ENCODE data around the gene DPP6. TPM values are rescaled to one million over a fixed set of nuclear protein-coding genes. Genes with fewer than 3 reads are reported as not detected.
"Not testable (repeated sequence)": the region's sequence is repeated elsewhere in the genome, so short reads cannot be mapped to it uniquely, and the experiment has no call there.

DPP6 gene
- total RNA-seq, 1 experiment from 2014 or later = not detected

DNA sequence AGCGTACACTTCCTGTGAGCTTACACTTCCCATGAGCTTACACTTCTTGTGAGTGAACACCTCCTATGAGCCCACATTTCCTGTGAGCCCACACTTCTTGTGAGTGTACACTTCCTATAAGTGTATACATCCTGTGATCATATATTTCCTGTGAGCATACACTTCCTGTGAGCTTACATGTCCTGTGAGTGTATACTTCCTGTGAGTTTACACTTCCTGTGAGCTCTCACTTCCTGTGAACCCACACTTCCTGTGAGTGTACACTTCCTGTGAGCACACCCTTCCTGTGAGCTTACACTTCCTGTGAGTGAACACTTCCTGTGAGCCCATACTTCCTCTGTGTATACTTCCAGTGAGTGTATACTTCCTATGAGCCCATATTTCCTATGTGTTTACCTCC lies 82.5 kb downstream of the DPP6 start:
- H3K4me1 Mint-ChIP-seq; H3K4me3 Mint-ChIP-seq; CTCF ChIA-PET; ATAC-seq; POLR2A ChIA-PET; H3K27me3 Mint-ChIP-seq (ENCODE audit: low read depth); H3K27ac Mint-ChIP-seq; DNase-seq (ENCODE audit: low spot score): not testable (repeated sequence)
- H3K36me3 Mint-ChIP-seq = peaks cover 50% of the 10 kb centered on the region
- peaks cover 60% of the 10 kb centered on the region for H3K9me3 Mint-ChIP-seq

DNA sequence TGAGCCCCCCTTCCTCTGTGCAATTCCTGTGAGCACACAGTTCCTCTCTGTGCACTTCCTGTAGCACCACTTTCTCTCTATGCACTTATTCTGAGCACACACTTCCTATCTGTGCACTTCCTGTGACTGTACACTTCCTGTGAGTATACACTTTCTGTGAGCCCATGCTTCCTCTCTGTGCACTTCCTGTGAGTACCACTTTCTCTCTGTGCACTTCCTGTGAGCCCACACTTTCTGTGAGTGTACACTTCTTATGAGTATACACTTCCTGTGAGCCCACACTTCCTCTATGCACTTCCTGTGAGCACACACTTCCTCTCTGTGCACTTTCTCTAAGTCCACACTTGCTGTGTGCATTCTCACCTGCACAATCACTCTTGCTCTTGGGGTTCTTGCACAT lies 83.4 kb downstream of the DPP6 start:
- H3K4me1 Mint-ChIP-seq; H3K27me3 Mint-ChIP-seq (ENCODE audit: low read depth); POLR2A ChIA-PET; DNase-seq (ENCODE audit: low spot score); H3K4me3 Mint-ChIP-seq; ATAC-seq; H3K27ac Mint-ChIP-seq; CTCF ChIA-PET: not testable (repeated sequence)
- Mint-ChIP-seq H3K9me3 (peaks cover 57% of the 10 kb centered on the region), H3K36me3 (peaks cover 46% of the 10 kb centered on the region)

DNA sequence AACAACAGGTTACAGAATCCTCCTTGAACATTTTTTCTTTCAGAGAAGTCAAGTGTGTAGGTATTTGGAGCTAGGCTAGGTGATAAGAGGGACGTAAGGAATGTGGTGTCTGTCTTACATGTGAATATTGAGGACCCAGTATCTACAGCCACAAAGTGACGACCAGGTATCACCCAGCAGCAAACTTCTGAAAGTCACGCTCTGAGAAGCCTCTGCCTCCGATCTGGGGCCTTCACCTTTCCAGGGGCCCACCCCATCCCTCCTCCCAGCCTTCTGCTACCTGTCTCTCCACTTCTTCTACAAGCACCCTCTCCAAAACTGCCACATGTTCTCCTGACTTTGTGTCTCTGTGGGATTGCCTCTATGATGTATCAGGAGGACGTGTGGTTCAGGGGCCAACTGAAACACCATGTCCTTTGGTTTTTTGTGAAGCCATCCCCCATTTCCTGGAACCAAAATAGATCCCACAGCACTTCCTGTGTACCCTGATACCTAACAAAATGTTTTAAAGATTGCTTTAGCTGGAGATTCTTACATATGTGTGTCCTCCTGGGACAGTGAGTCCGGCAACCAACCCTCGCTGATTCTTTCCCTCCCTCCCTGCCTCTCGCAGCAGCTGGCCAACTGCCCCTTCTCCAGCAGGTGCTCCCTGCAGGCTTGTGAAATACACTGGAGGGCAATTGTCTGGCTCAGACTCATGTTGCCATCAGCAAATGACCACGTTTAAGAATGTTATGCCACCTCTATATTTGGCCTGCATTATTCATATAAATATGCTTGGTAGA lies 93.9 kb downstream of the DPP6 start:
- H3K27me3 Mint-ChIP-seq (ENCODE audit: low read depth); H3K27ac Mint-ChIP-seq; H3K4me3 Mint-ChIP-seq; CTCF ChIA-PET; ATAC-seq; DNase-seq (ENCODE audit: low spot score); POLR2A ChIA-PET; H3K4me1 Mint-ChIP-seq: not testable (repeated sequence)
- peaks cover 20% of the 10 kb centered on the region for H3K36me3 Mint-ChIP-seq
- peaks cover 26% of the 10 kb centered on the region for H3K9me3 Mint-ChIP-seq

DNA sequence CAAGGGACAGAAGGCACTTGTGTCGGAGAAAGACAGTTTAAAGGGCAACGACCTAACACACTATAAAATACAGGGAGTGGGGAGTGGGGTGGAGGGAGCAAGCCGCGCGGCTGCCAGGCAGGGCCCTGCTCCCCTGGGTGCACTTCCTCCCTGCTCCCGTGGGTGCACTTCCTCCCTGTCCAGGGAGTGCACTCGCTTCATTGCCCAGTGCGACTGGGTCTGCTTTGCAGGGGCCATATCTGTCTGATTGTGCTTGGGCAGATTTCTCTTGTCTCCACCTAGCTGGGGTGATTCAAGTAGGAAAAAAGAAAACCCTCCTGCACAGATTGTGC lies 94.5 kb downstream of the DPP6 start:
- CTCF ChIA-PET; H3K4me3 Mint-ChIP-seq; DNase-seq (ENCODE audit: low spot score); ATAC-seq; H3K27ac Mint-ChIP-seq; H3K27me3 Mint-ChIP-seq (ENCODE audit: low read depth); H3K4me1 Mint-ChIP-seq; POLR2A ChIA-PET: not testable (repeated sequence)
- peaks cover 27% of the 10 kb centered on the region for H3K9me3 Mint-ChIP-seq
- H3K36me3 Mint-ChIP-seq = peaks cover 21% of the 10 kb centered on the region

DNA sequence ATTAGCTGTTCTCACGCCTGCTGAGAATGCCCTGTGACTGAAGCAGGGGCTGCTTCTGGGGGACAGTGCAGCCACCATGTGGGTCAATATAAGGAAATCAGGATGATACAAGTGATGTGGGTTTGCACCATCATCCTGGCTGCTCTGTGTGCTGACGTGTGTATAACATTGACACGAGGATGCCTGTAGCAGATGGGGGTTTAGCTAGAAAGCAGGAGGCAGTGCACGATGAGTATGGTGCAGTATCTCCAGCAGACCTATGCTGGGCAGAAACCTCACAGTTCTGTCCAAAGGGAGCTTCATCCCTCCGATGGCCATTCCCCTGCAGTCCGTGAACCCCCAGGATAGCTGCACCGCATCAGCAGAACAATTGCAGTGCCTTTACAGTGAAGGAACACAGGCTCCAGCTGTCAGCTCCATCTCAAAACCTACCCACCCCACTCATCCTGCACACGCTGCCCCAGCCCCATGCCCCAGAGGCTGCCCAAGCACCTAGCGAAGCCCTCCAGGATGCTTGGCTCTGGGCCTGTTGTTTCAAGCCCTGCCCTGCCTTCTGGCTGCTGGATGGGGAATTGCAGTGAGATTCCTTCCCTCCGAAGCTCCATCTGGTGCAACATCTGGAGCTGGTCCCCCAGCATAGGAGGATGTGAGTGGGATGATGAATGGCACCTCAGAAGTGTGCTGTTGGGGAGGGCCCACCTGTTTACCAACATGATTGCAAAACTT lies 96.8 kb downstream of the DPP6 start:
- peak; percentile 18 for DNase-seq (ENCODE audit: low spot score)
- H3K4me3 Mint-ChIP-seq; CTCF ChIA-PET; POLR2A ChIA-PET; H3K27ac Mint-ChIP-seq; H3K4me1 Mint-ChIP-seq; H3K27me3 Mint-ChIP-seq (ENCODE audit: low read depth): not testable (repeated sequence)
- Mint-ChIP-seq H3K36me3 (peaks cover 26% of the 10 kb centered on the region), H3K9me3 (peaks cover 36% of the 10 kb centered on the region)
- peak; percentile 92 for ATAC-seq

GRCh38 chr7:154150656-154151055 lies 98.5 kb downstream of the DPP6 start:
- H3K27ac Mint-ChIP-seq; H3K4me3 Mint-ChIP-seq; H3K4me1 Mint-ChIP-seq; DNase-seq (ENCODE audit: low spot score); H3K27me3 Mint-ChIP-seq (ENCODE audit: low read depth); ATAC-seq; POLR2A ChIA-PET; CTCF ChIA-PET: not testable (repeated sequence)
- Mint-ChIP-seq H3K36me3 (peaks cover 32% of the 10 kb centered on the region), H3K9me3 (peaks cover 43% of the 10 kb centered on the region)

DNA sequence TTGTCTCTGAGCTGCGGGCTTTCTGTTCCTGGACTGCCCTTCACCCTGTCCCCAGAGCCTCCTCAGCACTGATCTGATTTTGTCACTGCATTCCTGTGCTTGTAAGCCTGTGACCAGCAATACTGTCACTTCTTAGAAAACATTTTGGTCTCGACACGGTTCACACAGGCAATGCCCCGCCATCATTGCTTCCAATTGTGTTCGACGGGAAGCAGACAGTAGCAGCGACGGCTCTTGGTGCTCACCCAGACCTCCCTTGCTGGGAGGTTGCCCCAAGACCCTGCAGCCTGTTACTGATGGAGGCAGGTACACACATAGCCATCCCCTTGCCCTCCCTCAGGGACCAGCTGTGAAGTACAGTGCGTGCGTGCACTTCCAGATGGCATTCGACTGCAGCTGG lies 99.1 kb downstream of the DPP6 start:
- CTCF ChIA-PET, H3K27ac Mint-ChIP-seq: not testable (repeated sequence)

GRCh38 chr7:154155928-154156327 lies 103.7 kb downstream of the DPP6 start:
- CTCF ChIA-PET; H3K27ac Mint-ChIP-seq; H3K4me3 Mint-ChIP-seq; POLR2A ChIA-PET; H3K27me3 Mint-ChIP-seq (ENCODE audit: low read depth); ATAC-seq; H3K4me1 Mint-ChIP-seq; DNase-seq (ENCODE audit: low spot score): not testable (repeated sequence)
- H3K36me3 Mint-ChIP-seq = peaks cover 45% of the 10 kb centered on the region
- peaks cover 41% of the 10 kb centered on the region for H3K9me3 Mint-ChIP-seq

More for the DNA sequence above, 99.1 kb downstream of the DPP6 start:
- ATAC-seq; H3K4me1 Mint-ChIP-seq; H3K27me3 Mint-ChIP-seq (ENCODE audit: low read depth); DNase-seq (ENCODE audit: low spot score); POLR2A ChIA-PET; H3K4me3 Mint-ChIP-seq: not testable (repeated sequence)
- H3K9me3 Mint-ChIP-seq = peaks cover 43% of the 10 kb centered on the region
- H3K36me3 Mint-ChIP-seq = peaks cover 32% of the 10 kb centered on the region

GRCh38 chr7:154162921-154163320 lies 110.7 kb downstream of the DPP6 start:
- DNase-seq (ENCODE audit: low spot score); POLR2A ChIA-PET; H3K27me3 Mint-ChIP-seq (ENCODE audit: low read depth); CTCF ChIA-PET; H3K4me1 Mint-ChIP-seq; ATAC-seq; H3K4me3 Mint-ChIP-seq; H3K27ac Mint-ChIP-seq: not testable (repeated sequence)
- peaks cover 45% of the 10 kb centered on the region for H3K36me3 Mint-ChIP-seq
- peaks cover 30% of the 10 kb centered on the region for H3K9me3 Mint-ChIP-seq

DNA sequence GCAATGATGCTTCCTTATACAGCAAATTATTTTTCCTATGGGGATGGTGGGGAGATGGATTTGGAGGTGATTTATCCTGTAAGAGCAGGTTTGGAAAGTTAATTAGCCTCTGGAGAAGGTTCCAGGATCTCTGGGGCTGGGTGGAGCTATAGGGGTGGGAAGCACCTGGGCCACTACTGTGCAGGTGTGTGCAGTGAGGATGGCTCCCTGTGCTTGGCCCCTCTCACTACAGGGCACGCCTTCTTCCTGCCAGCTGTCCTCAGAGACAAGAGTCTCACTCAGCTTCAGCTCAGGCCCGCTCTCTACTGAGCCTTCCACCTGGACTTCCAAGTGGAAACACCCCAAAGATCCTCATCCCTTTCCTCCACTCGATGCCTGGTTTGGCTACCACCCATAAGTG lies 111.4 kb downstream of the DPP6 start:
- H3K27ac Mint-ChIP-seq; DNase-seq (ENCODE audit: low spot score); H3K4me3 Mint-ChIP-seq; H3K27me3 Mint-ChIP-seq (ENCODE audit: low read depth); H3K4me1 Mint-ChIP-seq; CTCF ChIA-PET; POLR2A ChIA-PET; ATAC-seq: not testable (repeated sequence)
- peaks cover 49% of the 10 kb centered on the region for H3K36me3 Mint-ChIP-seq
- H3K9me3 Mint-ChIP-seq = peaks cover 33% of the 10 kb centered on the region
